HG02588 (cell line): ENCODE data around the gene RNF17.

Source experiments
- ATAC-seq: cut with Tn5 transposase; IDR thresholded peaks from one replicate; pipeline ENCODE4 v1.9.1; 2021; ENCODE audit warnings: mild to moderate bottlenecking, moderate library complexity; ENCODE audit not compliant: unreplicated experiment

Gene RNF17

DNA sequence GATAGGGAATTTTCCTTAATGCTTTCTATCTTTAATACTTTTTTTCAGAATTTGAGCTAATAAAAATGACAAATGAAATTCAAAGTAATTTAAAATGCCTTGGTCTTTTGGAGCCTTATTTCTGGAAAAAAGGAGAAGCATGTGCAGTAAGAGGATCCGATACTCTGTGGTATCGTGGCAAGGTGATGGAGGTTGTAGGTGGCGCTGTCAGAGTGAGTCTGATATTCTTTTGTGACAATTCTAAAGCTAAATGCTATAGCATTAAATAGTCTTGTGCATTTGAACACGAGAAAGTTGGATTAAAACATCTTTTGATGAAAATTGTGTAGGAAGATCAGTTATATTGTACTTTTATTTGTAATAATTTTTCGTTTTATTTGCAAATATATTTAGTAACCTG lies 95.0 kb downstream of the RNF17 start:
- ATAC-seq: no peak

- no peak for ATAC-seq
These were observed 96.8 kb downstream of the RNF17 start for GRCh38 chr13:24860770-24861169.

GRCh38 chr13:24861617-24862362 lies 97.8 kb downstream of the RNF17 start:
- ATAC-seq: no peak

- ATAC-seq: no peak
These were observed 100.0 kb downstream of the RNF17 start for GRCh38 chr13:24863748-24864540.

- no peak for ATAC-seq
These were observed 100.6 kb downstream of the RNF17 start for GRCh38 chr13:24864579-24864978.

GRCh38 chr13:24865163-24865953 lies 101.4 kb downstream of the RNF17 start:
- no peak for ATAC-seq

GRCh38 chr13:24866488-24866887 lies 102.5 kb downstream of the RNF17 start:
- no peak for ATAC-seq

GRCh38 chr13:24868874-24869273 lies 104.9 kb downstream of the RNF17 start:
- no peak for ATAC-seq

- no peak for ATAC-seq
These were observed 106.4 kb downstream of the RNF17 start for GRCh38 chr13:24870380-24870760.

DNA sequence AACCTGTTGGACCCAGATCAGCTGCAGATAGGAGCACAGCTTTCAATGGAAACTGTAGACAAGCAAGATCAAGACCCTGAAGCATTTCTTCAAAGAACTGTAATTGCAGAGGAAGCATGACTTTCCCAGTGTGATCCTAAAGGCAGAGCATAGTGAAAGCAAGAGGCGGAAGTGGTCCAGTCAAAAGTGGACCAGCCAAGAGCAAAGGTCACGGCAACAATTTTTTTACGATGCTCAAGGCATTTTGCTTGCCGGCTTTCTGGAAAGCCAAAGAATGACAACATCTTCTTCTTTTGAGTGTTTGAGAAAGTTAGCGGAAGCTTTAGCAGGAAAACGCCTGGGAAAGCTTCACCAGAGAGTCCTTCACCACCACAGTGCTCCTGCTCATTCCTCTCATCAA lies 111.6 kb downstream of the RNF17 start:
- no peak for ATAC-seq

DNA sequence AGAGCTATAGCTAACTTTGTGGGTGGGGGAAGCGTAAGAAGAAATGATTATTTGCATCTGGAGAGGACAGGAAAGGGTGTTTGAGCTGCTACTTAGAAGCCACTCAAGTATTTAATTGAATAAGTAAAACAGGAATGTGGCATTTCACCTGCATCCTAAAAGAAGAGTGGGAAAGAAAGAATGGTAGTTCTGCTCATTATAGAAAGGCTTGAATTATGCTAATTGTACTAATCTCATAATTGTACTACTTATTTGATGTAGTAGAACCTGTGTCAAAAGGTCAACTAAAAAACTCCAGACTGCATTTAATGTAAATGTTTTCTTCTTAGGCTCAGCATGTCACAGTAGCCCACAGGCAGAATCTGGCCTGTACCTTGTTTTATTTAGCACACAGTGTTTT lies 113.6 kb downstream of the RNF17 start:
- ATAC-seq: no peak

- ATAC-seq: no peak
These were observed 114.4 kb downstream of the RNF17 start for GRCh38 chr13:24878340-24878739.

GRCh38 chr13:24882665-24883064 lies 118.7 kb downstream of the RNF17 start:
- ATAC-seq: no peak

DNA sequence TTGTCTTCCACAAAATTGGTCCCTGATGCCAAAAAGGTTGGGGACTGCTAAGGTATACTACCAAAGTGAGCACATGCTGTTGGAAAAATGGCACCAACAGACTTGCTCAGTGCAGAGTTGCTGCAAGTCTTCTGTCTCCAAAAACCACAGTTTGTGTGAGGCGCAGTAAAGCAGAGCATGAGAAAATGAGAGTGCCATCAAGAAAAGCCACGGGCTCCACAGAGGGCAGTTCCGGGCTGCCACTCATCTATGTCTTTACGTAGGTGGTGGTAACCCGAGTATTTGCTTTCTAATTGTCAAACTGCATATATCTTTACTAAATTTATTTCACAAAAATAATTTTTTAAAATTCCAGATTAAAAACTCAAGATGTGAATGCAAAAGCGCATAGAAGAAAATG lies 123.8 kb downstream of the RNF17 start:
- ATAC-seq: no peak

DNA sequence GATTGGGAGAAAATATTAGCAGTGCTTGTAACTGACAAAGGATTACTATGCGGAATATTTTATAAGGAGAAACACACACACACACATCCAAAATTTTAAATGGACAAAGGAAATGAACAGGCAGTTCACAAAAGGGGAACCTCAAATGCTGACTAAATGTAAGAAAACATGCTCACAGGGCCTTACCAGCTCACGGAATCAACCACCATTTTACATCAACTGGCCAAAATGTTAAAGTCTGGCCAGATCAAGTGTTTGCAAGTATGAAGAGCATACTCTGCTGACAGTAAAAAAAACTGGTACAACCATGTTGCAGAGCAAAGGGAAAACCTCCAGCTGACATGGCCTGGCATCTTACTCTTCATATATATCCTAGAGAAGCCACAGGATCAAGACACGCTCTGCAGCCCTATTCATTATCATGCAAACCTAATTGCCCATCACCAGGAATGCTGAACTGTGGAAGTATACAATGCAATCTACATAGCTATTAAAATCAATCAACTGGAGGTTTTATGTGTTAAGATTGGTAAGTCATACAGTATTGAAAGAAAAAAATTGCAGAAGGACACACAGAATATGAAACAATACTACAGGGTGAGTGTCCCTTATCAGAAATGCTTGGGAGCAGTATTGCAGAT lies 124.4 kb downstream of the RNF17 start:
- ATAC-seq: no peak

- ATAC-seq: no peak
These were observed 126.3 kb downstream of the RNF17 start for GRCh38 chr13:24890256-24890655.

GRCh38 chr13:24891476-24892108 lies 127.6 kb downstream of the RNF17 start:
- ATAC-seq: no peak

GRCh38 chr13:24892829-24893228 lies 128.9 kb downstream of the RNF17 start:
- ATAC-seq: no peak

GRCh38 chr13:24893863-24894262 lies 129.9 kb downstream of the RNF17 start:
- no peak for ATAC-seq

DNA sequence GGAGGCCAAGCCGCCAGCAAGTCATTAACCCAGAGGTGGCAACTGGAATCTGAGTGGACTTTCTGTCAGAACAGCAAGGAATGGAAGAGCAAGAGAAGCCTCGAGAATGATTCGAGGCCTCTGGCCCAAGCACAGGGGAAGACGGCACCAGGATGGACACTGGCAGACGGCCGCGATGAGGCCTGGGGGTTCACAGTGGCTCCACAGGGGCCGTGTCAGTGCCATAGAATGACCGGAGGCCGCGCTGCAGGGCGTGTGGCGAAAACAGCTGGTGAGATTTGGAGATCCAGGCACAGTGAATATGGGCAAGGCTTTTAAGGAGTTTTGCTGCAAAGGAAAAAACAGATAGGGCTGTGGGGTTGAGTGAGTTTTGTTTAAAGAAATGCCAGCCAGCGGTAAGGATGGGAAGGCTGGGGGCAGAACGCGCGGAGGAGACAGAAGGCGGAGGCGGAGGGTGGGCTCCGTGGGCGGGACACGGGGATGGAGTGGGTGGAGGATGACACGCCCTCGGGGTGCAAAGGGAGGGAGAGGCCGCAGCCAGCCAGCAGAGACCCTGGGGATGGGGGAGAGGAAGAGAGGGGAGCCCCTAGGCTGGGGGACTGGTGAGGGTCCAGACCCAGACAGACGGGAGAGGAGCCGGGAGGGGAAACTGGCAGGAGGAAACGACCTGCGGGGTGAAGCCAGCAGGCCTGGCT lies 130.5 kb downstream of the RNF17 start:
- ATAC-seq: no peak
